Smooth muscle cell (in vitro differentiated cells): ENCODE measurements around the gene PDZRN3. TPM values are rescaled to one million over a fixed set of nuclear protein-coding genes. Genes with fewer than 3 reads are reported as not detected.

Source experiments
- DNase-seq: peaks from one replicate; lab custom pipeline; 2025; ENCODE audit not compliant: unreplicated experiment; lab: John Stamatoyannopoulos, UW
- H2AFZ ChIP-seq: fragments of 200-600 bp; sonication (generic); 2 replicates; pipeline ENCODE4 v1.6.0; 2016; ENCODE audit warnings: antibody characterized with exemption, low read depth, mild to moderate bottlenecking
- H3F3A ChIP-seq: fragments of 200-600 bp; sonication (generic); 2 replicates; pipeline ENCODE4 v1.6.0; 2017; ENCODE audit warnings: antibody characterized with exemption, low read depth
- H3K27ac ChIP-seq: fragments of 200-600 bp; sonication (generic); 2 replicates; pipeline ENCODE4 v1.5.1; 2016; ENCODE audit warnings: low read depth, mild to moderate bottlenecking
- H3K27me3 ChIP-seq: fragments of 200-600 bp; sonication (generic); 2 replicates; pipeline ENCODE4 v1.6.1; 2016; ENCODE audit warnings: low read depth, mild to moderate bottlenecking
- H3K36me3 ChIP-seq: fragments of 200-600 bp; sonication (generic); 2 replicates; pipeline ENCODE4 v1.5.1; 2016; ENCODE audit warnings: low read depth
- H3K4me1 ChIP-seq: fragments of 200-600 bp; sonication (generic); 2 replicates; pipeline ENCODE4 v1.5.1; 2016; ENCODE audit warnings: low read depth
- H3K4me2 ChIP-seq: fragments of 200-600 bp; sonication (generic); 2 replicates; pipeline ENCODE4 v1.6.0; 2016; ENCODE audit warnings: mild to moderate bottlenecking
- H3K4me3 ChIP-seq: fragments of 200-600 bp; sonication (generic); 2 replicates; pipeline ENCODE4 v1.5.1; 2016; ENCODE audit warnings: mild to moderate bottlenecking
- H3K79me2 ChIP-seq: fragments of 200-600 bp; sonication (generic); 2 replicates; pipeline ENCODE4 v1.6.0; 2016; ENCODE audit warnings: low read depth, mild to moderate bottlenecking
- H3K9ac ChIP-seq: fragments of 200-600 bp; sonication (generic); 2 replicates; pipeline ENCODE4 v1.6.0; 2016; ENCODE audit warnings: low read depth
- H3K9me3 ChIP-seq: fragments of 200-600 bp; sonication (generic); replicated peaks from 2 replicates; pipeline ENCODE4 v1.5.1; 2016; ENCODE audit warnings: low read depth
- H4K20me1 ChIP-seq: fragments of 200-600 bp; sonication (generic); 2 replicates; pipeline ENCODE4 v1.6.0; 2016; ENCODE audit warnings: low read depth
- CTCF ChIP-seq: fragments of 200-600 bp; sonication (generic); IDR thresholded peaks from 2 replicates; pipeline ENCODE4 v1.5.1; 2017; ENCODE audit warnings: borderline replicate concordance, mild to moderate bottlenecking, antibody characterized with exemption; ENCODE audit not compliant: insufficient read depth, poor library complexity, severe bottlenecking
- WGBS: methylation state at CpG from one replicate; pipeline ENCODE4 v1.1.7; 2016; ENCODE audit warnings: low lambda C conversion rate; 5-methylcytosine and 5-hydroxymethylcytosine counted together
- polyA plus RNA-seq: library from polyadenylated mRNA; unstranded; fragments of >200 nt; fragmentation: Nextera tagmentation; extraction: Ambion mirVana; gene quantifications from 2 replicates; pipeline ENCODE4 v1.2.1, GENCODE V29; 2016
- total RNA-seq: library from RNA; depleted of rRNA; stranded (reverse); fragments of >200 nt; gene quantifications from 2 replicates; pipeline ENCODE4 v1.2.3, GENCODE V29; 2014

Gene PDZRN3
- total and polyA plus RNA-seq, 2 experiments from 2014 or later = 99.5 to 128 TPM

- H3K9me3 ChIP-seq = no peaks in the 10 kb centered on the region
- no peak overlapping the region for H3K4me2 ChIP-seq
- H3K27ac ChIP-seq = no peak overlapping the region
- no peak for TF ChIP-seq CTCF
- no peaks in the 10 kb centered on the region for H3K36me3 ChIP-seq
- H3K79me2 ChIP-seq = no peaks in the 10 kb centered on the region
- H3F3A ChIP-seq = no peaks in the 10 kb centered on the region
- DNase-seq = no peak
- H3K4me1 ChIP-seq = no peaks in the 10 kb centered on the region
- no peaks in the 10 kb centered on the region for H4K20me1 ChIP-seq
- H3K9ac ChIP-seq = no peak overlapping the region
- H3K27me3 ChIP-seq = no peaks in the 10 kb centered on the region
- no peak overlapping the region for H3K4me3 ChIP-seq
- WGBS = 90% methylated on average over 12 of the region's 12 CpGs
- H2AFZ ChIP-seq = no peak overlapping the region
Measured at GRCh38 chr3:73365756-73366397, 258.9 kb downstream of the PDZRN3 start.

- WGBS = 17% methylated on average over 1 of the region's 1 CpG
- DNase-seq = no peak
- no peaks in the 10 kb centered on the region for H3K79me2 ChIP-seq
Measured at GRCh38 chr3:73364517-73364916, 260.2 kb downstream of the PDZRN3 start.

GRCh38 chr3:73363093-73363492 is 261.6 kb downstream of the PDZRN3 start:
- no peak for TF ChIP-seq CTCF
- no peak overlapping the region for H3K9ac ChIP-seq
- H3K27me3 ChIP-seq = no peaks in the 10 kb centered on the region
- H2AFZ ChIP-seq = no peak overlapping the region
- H3K36me3 ChIP-seq = no peaks in the 10 kb centered on the region
- H3K27ac ChIP-seq = no peak overlapping the region
- 92% methylated on average over 3 of the region's 3 CpGs for WGBS
- no peaks in the 10 kb centered on the region for H3K9me3 ChIP-seq
- H3K79me2 ChIP-seq = no peaks in the 10 kb centered on the region
- no peaks in the 10 kb centered on the region for H3K4me1 ChIP-seq
- no peak for DNase-seq
- no peaks in the 10 kb centered on the region for H4K20me1 ChIP-seq
- H3F3A ChIP-seq = no peaks in the 10 kb centered on the region
- no peak overlapping the region for H3K4me2 ChIP-seq
- H3K4me3 ChIP-seq = no peak overlapping the region

More at GRCh38 chr3:73364517-73364916, 260.2 kb downstream of the PDZRN3 start:
- Histone ChIP-seq H2AFZ (no peak overlapping the region), H4K20me1 (no peaks in the 10 kb centered on the region), H3K4me3 (no peak overlapping the region), H3K4me1 (no peaks in the 10 kb centered on the region), H3K9me3 (no peaks in the 10 kb centered on the region), H3K4me2 (no peak overlapping the region), H3K36me3 (no peaks in the 10 kb centered on the region), H3F3A (no peaks in the 10 kb centered on the region), H3K9ac (no peak overlapping the region), H3K27ac (no peak overlapping the region), H3K27me3 (no peaks in the 10 kb centered on the region)
- no peak for TF ChIP-seq CTCF

GRCh38 chr3:73361591-73361990 is 263.1 kb downstream of the PDZRN3 start:
- no peaks in the 10 kb centered on the region for H3F3A ChIP-seq
- no peak overlapping the region for H3K4me2 ChIP-seq
- H4K20me1 ChIP-seq = no peaks in the 10 kb centered on the region
- TF ChIP-seq CTCF = no peak
- no peaks in the 10 kb centered on the region for H3K27me3 ChIP-seq
- H3K79me2 ChIP-seq = no peaks in the 10 kb centered on the region
- H3K9ac ChIP-seq = no peak overlapping the region
- 32% methylated on average over 3 of the region's 3 CpGs for WGBS
- no peaks in the 10 kb centered on the region for H3K9me3 ChIP-seq
- no peaks in the 10 kb centered on the region for H3K36me3 ChIP-seq
- DNase-seq = no peak
- no peaks in the 10 kb centered on the region for H3K4me1 ChIP-seq
- H2AFZ ChIP-seq = no peak overlapping the region
- no peak overlapping the region for H3K4me3 ChIP-seq
- no peak overlapping the region for H3K27ac ChIP-seq
